ENCODE measurements around the gene HBZ. TPM values are rescaled to one million over a fixed set of nuclear protein-coding genes. Genes with fewer than 3 reads are reported as not detected.

HBZ gene
- total and polyA plus RNA-seq, 9 of the 15 experiments (the other 6 are each of a cell fraction or from before 2014, with no cell fraction given) = 58.0 to 610 (median 113) TPM

- TF ChIP-seq GABPB1 (CRISPR knock-in tag; IDR thresholded peaks at IDR 0.05) (no peak), ATF6 (CRISPR knock-in tag; IDR thresholded peaks at IDR 0.05) (no peak), ZZZ3 (IDR thresholded peaks at IDR 0.05) (no peak)
These were observed 12.5 kb downstream of the HBZ start (continued) for GRCh38 chr16:164827-165538.

- FAIRE-seq (no peak), DNase-seq (ENCODE audit: extremely low read depth in 1 of 4, low spot score in 3 of 4) (no peak), ATAC-seq (no peak)
- Histone ChIP-seq H3K9ac (ENCODE audit: insufficient read depth in 1 of 2, low read depth in 2 of 2, low read length in 2 of 2) (peak within 1 kb of the TSS; percentile 59 to 89; a peak in 3 of 4 replicates), H3K27me3 (ENCODE audit: control insufficient read depth in 2 of 2, insufficient read depth in 2 of 2, low read length in 2 of 2) (no peaks in the 10 kb centered on the region), H3K4me3 (peak within 1 kb of the TSS; percentile 35), H2AFZ (ENCODE audit: low read depth, low read length) (peak within 1 kb of the TSS; percentile 74; the same call in 1 of the 2 replicates), H4K20me1 (replicated peaks; ENCODE audit: control insufficient read depth, insufficient read depth, low read length) (no peaks in the 10 kb centered on the region), H3K9me3 (replicated peaks; ENCODE audit: control insufficient read depth, insufficient read depth, low read depth, low read length) (no peaks in the 10 kb centered on the region), H3K79me2 (ENCODE audit: control insufficient read depth, insufficient read depth, low read length) (no peaks in the 10 kb centered on the region), H3K27ac (ENCODE audit: extremely low read depth, low read depth, low read length) (peak within 1 kb of the TSS; percentile 66; the same call in 2 of the 3 replicates), H3K4me1 (replicated peaks in 1 of 2; ENCODE audit: control insufficient read depth in 2 of 2, insufficient read depth in 2 of 2, low read length in 2 of 2) (peaks cover 10 to 69% of the 10 kb centered on the region in 2 experiments; a peak in 4 of 5 replicates), H3K4me2 (ENCODE audit: insufficient read depth, low read length) (peak within 1 kb of the TSS; percentile 70), H3K9me1 (ENCODE audit: control insufficient read depth, insufficient read depth, low read length) (no peaks in the 10 kb centered on the region), H3K36me3 (ENCODE audit: control insufficient read depth, insufficient read depth, low read length) (no peaks in the 10 kb centered on the region)
- POLR2A ChIA-PET = no interaction called here
- intact Hi-C loops (cut with micrococcal nuclease) (no loop called here), in situ Hi-C loops (cut with MboI) (no loop called here)
- 95% methylated on average over 45 of the region's 75 CpGs for WGBS (ENCODE audit: insufficient coverage, low coverage, missing lambda C conversion rate)
- no peak for TF ChIP-seq SPI1 (IDR thresholded peaks at IDR 0.05; ENCODE audit: borderline replicate concordance, low read depth, low read length)
- TF ChIP-seq FUS (optimal IDR thresholded peaks at IDR 0.05; ENCODE audit: low read depth, low read length) = no peak
- TF ChIP-seq MTA3 (IDR thresholded peaks at IDR 0.05; ENCODE audit: borderline replicate concordance) = no peak
- no peak for TF ChIP-seq KDM2B (CRISPR knock-in tag; IDR thresholded peaks at IDR 0.05)
- CTCF ChIA-PET (ENCODE audit: low intra/inter-chr PET ratio) = no interaction called here
- no TSS peak for BruUV-seq (replicated peaks)
These were observed 13.3 kb downstream of the HBZ start, which contains the start of gene HBM for GRCh38 chr16:165539-166374. Gene HBM (plus strand): TSS chr16:165978. CDS start chr16:165998, 20 bp downstream.
